ENCODE measurements around the gene MAGI2.
A peak's percentile ranks its signal among the peaks of the same experiment; 100 is the strongest.

Gene MAGI2

DNA sequence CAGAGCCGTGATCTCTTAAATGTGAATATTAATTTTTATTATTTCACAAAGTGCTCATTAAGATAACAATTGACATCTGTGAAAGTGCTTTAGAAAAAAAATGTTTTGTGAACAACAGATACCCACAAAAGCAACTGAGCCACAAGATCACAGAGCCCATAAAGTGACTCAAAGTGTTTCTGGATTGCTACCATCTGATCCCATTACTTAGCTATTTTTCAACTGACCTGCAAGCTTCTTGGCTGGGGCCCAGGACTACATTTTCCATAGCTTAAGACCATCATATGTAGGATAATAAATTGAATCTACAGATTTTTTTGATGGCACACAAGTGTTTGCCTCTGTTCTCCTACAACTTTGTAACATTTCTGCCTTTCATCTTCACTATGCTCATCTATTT is 980.4 kb downstream of the MAGI2 start:
- peak; percentile 63 for DNase-seq

DNA sequence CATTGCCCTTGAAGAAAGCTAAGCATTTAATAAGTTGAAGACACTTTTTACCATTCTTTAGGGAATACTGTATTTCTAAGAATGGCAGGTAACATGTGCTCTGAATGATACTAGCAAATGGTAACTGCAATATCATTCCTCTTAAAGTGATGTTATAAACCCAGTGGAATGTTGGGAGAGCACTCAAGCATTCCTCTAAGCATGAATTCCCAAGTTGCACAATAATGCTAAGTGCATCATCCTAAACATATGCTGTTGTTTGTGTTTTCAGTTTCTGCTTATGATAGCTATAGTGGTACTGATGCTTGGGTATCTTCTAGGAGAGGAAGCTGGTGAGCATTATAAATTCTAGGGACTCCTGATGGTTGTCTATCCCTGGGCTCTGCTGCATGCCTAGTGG is 980.9 kb downstream of the MAGI2 start:
- peak; percentile 71 for DNase-seq

DNA sequence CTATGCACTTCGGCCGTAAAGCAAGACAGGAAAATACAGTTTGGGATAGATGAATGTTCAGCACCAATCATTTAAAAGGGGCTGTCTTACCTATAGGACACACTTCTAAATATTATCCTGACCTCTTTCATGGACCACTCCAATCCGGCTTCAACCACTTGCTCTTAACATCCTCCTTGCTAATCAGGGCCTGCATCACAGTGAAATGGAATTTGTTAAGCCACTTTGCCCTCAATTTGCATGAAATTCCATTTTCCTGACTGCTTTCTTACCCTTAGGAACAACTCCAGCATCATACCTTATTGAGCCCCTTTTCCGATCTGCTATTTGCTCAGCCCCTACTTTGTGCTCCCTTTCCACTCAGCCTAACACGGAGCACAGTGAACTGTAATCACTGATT is 987.6 kb downstream of the MAGI2 start:
- no peak for DNase-seq

DNA sequence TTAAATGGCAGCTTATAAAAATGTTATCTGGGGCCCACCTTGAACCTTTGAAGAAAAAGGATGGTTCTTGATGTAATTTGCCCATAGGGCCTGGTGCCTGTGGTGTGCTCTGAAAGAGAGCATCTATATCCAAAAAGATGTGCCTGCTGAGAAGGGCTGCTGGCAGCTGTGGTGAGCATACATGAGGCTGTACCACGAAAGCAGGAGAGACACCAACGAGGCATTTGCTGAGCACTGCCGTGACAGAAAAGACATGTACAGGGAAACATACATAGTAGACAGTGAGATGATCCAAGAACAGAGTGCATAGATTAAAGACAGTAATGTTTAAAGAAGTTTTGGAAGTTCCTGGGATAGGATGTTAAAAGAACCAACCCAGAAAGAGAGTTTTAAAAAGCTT is 990.4 kb downstream of the MAGI2 start:
- DNase-seq, result no peak

DNA sequence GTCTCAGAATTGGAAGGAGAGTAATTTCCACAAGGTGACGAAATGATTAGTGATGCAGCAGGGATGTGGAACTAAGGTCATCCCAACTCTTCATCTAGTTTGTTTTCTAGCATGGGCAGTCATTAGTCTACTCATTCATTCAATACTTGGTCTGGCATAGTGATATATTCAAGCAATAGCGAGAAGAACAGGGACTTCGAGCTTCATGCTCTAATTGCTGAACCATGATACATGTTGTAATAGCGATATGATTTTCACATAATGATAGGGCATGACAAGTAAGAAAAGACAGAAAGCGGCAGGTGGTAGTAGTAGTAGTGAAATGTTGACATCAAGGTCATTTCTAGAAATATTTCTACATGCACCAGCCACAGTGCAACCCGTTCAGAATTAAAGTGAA is 1002.8 kb downstream of the MAGI2 start:
- DNase-seq, result no peak

DNA sequence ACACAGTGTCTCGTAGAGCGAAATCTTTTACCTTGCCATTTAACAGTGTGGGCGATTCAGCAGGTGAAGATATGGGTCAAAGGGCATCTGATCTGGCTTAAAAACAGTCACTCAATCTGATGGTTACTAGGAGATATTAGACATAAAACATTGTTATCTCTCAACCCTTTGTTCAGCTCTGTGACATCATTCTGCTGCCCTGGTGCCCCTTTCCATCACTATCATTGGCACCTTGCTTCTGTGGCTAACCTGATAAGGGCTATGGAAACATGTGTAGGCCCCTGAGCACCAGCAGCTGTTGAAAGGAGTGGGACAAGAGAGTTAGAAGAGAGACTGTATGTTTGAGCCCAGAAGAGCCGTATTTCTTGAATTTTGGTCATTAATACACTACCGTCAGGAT is 1004.6 kb downstream of the MAGI2 start:
- DNase-seq, result no peak

DNA sequence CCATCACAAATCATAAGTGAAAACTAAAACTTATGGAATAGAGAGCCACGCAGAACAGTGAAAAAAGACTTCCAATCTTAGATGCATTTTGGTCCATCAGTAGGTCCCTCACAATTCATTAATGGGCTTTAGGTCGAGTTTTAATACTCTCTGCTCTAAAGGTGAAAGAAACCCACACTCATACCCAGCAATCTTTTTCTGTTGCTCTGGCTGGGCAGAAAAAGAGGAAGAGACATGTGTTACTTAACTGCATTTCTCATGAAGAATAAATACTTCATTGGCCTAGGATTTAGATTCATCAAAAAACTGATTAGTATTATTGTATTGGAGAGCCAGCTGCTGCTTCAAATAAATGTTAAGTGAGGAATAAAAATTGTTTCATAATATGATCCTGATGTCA is 1009.2 kb downstream of the MAGI2 start:
- DNase-seq, result no peak

DNA sequence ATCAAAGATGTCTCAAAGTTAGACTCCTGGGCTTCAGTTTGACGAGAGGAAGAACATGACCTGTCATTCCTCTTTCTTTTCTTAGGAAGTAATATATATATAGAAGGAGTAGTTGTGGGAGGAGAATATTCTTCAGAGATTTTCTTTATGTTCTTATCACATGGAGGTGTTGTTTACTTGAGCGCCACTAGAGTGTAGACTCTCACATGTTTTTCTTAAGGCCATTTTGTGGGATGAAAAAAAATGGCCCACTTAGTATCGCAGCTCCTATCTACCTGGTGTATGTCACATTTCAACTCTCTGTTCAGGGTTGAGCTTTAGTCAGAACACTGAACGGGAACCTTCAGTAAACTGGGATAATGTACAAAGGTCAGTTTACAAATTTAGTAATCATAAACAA is 1009.7 kb downstream of the MAGI2 start:
- no peak for DNase-seq

DNA sequence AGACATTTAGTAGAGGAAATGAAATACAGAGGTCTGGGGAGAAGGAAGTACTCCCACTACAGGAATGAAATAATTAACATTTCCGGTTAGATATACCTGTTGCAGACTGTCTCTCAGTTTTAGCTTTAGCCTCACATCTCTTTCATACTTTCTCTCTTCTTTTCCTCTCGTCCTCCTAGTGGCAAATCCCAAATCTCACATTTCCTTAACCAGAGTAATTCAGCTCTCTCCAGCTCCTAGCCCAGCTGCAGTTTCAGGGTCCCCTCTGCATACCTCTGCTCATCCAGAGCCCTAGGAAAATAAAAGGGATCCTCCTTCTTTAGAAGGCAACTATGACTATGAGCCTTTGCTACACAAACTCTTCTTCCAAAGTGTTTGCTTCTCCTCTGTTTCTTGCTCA is 1011.7 kb downstream of the MAGI2 start:
- no peak for DNase-seq

DNA sequence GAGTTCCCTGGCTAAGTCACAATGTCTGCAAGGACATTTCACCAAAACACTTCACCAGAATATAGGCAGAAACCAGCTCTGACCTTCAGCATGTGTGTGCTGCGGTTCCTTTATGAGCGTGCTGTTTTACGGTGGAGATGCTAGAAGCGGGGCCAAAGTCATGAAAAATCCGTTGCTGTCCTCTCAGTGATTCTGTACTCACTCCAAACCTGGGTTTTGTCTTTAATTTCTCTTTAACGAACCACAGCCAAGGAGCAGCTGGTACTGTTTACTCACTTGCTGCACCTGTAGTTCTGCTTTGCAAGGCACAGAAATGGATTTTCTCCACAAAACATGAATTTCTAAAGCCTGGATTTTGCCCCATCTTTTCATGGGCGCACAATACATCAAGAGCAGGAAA is 1015.0 kb downstream of the MAGI2 start:
- no peak for DNase-seq

DNA sequence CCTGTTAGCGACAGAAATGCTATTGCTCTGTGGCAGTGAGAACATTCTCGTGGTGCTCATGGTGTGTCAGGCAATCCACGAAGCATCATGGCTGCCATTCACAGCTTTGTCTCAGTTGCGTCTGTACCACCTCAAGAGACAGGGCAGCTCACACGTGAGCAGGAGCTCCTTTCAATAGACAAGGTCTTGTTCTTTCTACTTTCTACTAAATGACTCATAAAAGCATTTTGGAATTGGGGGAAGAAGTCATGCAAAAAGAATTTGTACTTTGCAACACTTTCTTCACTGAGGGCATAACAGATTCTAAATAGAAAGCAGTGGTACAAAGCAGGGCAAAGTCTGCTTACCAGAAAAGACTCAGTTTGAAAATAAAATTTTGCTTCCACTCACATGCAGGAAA is 1016.3 kb downstream of the MAGI2 start:
- DNase-seq, result peak; percentile 66

DNA sequence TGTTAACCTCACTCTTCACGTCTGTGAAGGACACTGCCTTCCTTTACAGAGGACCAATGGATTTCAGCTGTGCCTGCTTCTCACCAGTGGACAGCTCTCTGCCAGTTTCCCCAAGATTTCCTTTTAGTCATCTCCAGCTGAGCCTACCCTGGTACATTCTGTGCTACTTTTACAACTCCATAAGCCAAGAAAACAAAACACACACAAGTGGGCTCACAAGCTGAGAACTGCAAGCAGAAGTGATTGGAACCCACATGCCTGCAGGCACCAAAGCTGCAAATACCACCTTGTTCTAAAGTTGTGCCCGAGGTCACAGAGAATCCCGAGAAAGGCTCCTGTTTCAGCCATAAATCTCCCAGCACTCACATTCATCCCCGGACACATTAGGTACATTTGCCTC is 1018.1 kb downstream of the MAGI2 start:
- DNase-seq, result no peak

DNA sequence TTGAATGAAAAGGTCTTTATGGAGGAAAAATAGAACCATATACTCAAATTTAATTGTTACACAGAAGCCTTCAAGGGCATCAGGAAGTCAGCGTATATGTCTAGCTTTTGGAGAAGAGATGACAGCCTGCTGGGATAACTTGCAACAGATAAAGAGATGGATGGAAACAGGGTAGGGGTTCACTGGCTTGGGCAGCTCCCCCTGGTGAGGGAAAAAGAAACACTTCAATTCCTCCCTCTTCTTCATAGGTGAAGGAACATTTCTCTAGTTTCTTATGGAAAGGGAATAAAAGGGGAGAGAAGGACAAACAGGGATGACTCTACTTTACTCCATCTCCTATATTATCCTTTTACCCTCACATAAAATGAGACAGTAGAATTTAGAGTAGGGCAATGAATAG is 1019.2 kb downstream of the MAGI2 start:
- DNase-seq, result no peak

DNA sequence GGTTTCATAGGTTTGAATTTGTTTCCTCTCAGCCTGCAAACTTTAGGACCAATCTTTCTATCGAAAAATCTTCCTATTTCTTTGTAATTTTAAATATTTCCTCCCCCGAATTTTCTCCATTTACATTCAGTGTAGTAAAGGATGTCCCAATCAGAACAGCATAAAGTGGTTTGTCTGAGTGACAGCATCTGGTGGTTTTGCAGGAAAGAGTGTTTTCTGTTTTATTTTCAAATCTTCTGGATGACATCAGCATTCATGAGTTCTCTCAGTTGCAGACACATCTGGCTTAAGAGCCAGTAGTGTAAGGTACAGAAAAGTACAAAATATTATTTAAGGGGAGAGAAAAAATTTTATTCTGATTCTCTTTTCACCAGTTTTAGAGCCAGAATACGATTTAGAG is 1020.0 kb downstream of the MAGI2 start:
- no peak for DNase-seq

DNA sequence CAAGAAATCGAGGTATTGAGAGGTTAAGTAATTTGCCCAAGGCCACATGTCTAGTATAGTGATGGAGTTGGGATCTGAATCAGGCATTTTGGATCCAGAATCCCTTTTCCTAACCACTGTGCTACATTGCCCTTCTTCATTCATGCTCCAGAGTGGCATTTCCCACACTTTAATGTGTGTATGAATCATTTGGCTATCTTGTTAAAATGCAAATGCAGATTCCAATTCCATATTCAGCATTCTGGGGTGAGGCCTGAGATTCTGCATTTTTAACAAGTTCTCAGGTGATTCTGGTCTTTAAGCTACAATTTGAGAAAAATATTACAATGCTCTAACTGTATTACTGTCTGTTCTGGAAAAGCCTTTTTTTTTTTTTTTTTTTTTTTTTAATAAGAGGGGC is 1023.6 kb downstream of the MAGI2 start:
- no peak for DNase-seq

DNA sequence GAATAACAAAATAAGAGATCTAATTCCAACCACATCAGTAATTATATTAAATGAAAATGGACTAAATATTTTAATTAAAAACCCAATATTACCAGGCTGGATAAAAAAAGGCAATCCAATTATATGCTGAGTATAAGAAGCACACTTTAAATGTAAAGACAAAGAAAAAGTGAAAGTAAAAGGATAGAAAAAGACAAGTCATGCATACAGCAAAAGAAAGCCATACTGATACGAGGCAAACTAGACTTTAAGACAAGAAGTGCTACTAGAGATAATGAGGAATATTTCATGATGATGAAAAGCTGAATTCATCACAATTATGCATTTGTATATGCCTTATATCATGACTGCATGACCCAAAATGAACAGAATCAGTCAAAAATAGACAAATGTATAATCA is 1026.3 kb downstream of the MAGI2 start:
- no peak for DNase-seq

DNA sequence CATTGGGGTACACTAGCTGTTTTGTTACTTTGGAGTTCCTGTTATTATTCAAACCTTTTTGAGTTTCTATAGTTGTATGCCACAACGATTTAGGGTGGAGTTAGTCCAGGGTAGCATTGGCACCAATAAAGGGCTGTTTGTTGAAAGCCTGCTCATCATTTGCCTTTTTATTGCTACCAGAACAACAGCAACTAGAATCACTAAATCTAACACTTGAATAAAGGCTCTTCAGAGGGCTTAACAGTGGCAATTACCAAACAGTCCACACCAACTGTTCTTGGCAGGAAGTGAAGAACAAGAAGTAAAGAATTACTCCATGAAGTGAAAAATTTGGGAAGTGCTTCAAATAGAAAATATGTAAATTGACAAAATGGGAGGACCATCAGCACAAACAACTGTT is 1033.5 kb downstream of the MAGI2 start:
- DNase-seq, result no peak

DNA sequence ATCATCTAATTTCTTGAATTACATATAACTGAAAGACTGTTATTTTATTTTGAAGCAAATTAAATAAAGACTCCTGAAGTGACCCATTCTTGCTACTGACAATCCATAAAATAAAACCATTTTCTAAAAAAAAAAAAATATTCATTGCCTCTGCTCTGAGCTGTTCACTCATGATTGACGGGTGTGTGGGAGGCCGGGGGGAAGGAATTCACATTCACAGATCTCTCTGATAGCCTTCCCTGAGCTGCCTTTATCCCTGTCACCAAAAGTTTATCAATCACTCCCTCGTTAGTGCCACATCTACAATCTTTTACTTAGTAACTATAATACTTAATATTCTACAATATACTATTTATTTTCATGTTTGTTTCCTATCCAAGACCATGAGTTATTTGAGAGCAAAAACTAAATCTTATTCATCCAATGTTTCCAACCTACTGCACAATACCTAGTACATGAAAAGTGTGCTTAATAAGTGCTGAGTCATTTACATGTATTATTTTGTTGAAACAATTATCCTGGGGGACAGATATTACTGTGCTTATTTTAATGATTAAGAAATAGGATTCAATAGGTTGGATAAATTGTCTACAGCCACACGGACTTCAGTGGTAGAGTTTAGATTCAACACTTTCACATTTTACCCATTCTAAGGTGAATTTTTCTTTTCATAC is 1036.2 kb downstream of the MAGI2 start:
- DNase-seq, result no peak

DNA sequence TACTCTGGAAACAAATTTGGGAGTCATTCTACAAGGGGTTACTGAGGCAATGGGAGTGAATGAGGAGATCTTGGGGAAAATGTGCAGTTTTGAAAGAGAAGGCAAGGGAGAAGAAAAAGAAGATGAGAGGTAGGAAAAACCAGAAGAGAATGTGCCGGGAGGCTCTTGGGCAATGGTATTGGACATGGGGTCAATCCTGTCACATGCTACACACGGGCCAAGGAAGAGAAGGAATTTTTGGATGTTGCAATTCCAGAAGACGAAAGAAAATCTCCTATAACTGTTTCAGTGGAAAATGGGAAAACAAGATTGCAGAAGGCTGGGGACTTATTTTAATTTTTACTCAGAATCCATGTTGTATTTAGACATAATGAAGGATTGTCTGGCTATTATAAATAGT is 1039.9 kb downstream of the MAGI2 start:
- no peak for DNase-seq

DNA sequence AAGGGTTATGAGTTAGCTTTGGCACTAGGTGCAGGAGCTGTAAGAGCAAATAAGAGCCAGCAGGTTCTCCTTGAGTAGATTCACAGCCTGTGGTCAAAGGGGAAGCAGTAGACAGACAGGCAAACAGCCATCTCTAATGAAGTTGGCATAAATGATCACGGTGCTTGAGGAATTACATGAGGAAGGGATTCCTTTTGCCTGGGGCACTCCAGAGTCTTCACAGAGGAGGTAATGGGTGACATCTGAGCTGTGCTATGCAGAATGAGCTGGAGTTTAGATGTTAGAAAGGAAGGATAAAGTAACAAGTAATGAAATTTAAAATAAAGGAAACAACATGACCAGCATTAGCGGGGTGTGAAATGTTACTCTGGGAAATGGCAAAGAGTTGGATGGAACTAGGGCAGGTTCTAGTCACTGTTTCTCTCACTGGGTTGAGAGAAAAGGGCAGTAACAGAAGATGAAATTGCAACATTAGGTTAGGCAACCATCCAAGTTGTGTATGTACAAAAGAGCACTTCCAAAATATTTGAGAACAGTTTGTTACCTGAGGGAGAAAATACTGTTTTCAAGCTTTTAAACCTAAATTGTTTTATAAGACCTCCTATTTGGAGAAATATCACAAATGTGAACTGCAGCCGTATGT is 1041.1 kb downstream of the MAGI2 start:
- no peak for DNase-seq

DNA sequence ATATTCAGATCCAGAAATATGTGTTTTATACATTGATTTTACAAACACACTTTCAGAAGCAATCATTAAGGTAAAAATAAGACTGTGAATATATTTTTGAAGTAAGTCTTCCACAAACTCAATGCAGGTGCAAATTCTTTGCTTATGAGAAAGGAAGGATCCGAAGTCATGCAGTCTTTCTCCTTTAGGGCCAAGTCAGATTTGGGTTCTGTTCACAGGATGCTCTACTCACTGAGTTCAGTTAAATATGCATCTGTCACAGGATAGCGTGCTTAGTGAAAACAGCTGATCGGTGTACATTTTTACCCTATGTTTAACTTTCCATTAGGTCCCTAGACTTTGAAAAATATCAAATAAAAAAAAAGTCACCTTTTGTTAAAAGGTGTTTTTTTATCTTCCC is 1046.4 kb downstream of the MAGI2 start:
- no peak for DNase-seq

DNA sequence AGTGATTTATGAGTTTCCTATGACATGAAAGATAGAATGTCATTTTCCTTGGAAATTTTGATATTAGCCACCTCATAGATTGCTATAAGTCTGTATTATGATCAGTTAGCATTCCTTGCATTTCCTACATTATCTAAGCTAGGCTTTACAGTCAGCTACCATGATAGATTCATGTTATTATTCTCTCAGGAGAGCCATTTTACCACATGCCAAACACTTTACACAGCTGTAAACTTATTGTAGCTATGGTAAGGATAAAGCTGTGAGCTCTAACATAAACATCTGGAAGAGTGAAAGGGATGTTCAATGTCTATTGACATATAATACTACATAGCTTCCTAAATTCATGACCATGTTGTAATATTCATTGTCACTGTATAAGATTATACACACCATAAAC is 1046.9 kb downstream of the MAGI2 start:
- no peak for DNase-seq

DNA sequence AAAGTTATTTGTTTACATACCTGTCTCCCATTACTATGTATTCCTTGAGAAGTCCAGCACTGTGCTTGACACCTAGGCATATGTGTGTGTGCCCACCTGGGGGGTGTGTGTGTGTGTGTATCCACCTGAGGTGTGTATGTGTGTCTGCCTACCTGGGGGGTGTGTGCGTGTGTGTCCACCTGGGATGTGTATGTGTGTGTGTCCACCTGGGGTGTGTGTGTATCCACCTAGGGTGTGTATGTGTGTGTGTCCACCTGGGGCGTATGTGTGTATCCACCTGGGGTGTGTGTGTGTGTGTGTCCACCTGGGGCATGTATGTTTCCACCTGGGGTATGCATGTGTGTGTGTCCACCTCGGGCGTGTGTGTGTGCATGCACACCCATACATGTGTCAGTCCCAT is 1051.4 kb downstream of the MAGI2 start:
- no peak for DNase-seq

DNA sequence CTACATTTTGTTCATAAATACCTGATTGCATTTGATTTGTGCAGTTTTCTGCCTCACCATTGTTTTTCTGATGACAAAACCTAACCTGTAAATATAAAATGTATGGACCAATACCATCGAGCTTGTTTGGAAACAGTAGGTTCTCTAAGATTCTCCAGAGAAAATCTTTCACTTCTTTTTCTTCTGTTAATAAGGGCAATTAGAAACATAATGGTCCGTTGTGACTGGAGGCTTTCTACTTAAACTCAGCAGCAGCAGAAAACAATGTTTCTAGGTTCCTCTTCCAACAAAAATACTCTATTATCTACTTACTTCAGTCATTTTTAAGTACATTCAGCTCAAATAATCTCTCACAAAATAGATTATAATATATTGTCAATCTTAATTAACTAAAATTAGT is 1053.4 kb downstream of the MAGI2 start:
- DNase-seq, result no peak
